Midbrain (tissue), 1 donor: ENCODE results near the gene FAM227B.

Source experiments
- DNase-seq: peaks from one replicate; lab custom pipeline; 2025; lab: John Stamatoyannopoulos, UW

FAM227B gene

GRCh38 chr15:49296258-49296657 lies 324.4 kb downstream of the FAM227B start:
- DNase-seq: no peak

- no peak for DNase-seq
Observed at GRCh38 chr15:49293941-49294340, 326.7 kb downstream of the FAM227B start.

GRCh38 chr15:49290191-49290590 lies 330.4 kb downstream of the FAM227B start:
- DNase-seq: no peak

GRCh38 chr15:49288391-49288790 lies 332.2 kb downstream of the FAM227B start:
- DNase-seq: no peak

- DNase-seq: no peak
Observed at GRCh38 chr15:49287481-49287880, 333.1 kb downstream of the FAM227B start.

GRCh38 chr15:49286649-49287404 lies 333.8 kb downstream of the FAM227B start:
- no peak for DNase-seq

- no peak for DNase-seq
Observed at GRCh38 chr15:49282366-49282765, 338.3 kb downstream of the FAM227B start.

GRCh38 chr15:49279521-49280456 lies 340.8 kb downstream of the FAM227B start:
- no peak for DNase-seq

GRCh38 chr15:49278751-49279150 lies 341.9 kb downstream of the FAM227B start:
- no peak for DNase-seq
